ENCODE measurements around the gene CYFIP1. TPM values are rescaled to one million over a fixed set of nuclear protein-coding genes. Genes with fewer than 3 reads are reported as not detected.

CYFIP1 gene
- polyA plus RNA-seq, 2 of the 4 experiments (the other 2 are of a cell fraction), result 68.2 to 69.4 TPM

GRCh38 chr15:22880068-22880980 lies 99.8 kb downstream of the CYFIP1 start:
- DNase-seq (ENCODE audit: low read depth in 1 of 2, low spot score in 1 of 2) (no peak), ATAC-seq (no peak), FAIRE-seq (no peak)
- CTCF ChIA-PET, result interaction anchor here (0.6 kb wide), 1 partner anchor 15 kb away, joined by 3 read pairs; no protein-coding TSS in a partner anchor
- TF ChIP-seq TP53 (CRISPR knock-in tag; IDR thresholded peaks at IDR 0.05) (no peak), SMC3 (IDR thresholded peaks at IDR 0.05) (no peak), CTCF (IDR thresholded peaks at IDR 0.05) (no peak), POLR2AphosphoS2 (conservative IDR thresholded peaks at IDR 0.05; ENCODE audit: low read length) (no peak)
- H3K4me2 ChIP-seq, result no peak overlapping the region
- no peaks in the 10 kb centered on the region for H3K4me1 ChIP-seq
- no peak overlapping the region for H3K4me3 ChIP-seq
- no peak overlapping the region for H3K27ac ChIP-seq
- no peaks in the 10 kb centered on the region for H3K9me3 ChIP-seq
- WGBS (ENCODE audit: missing lambda C conversion rate), result 86% methylated on average over 33 of the region's 33 CpGs
- POLR2A ChIA-PET, result no interaction called here

GRCh38 chr15:22878103-22878502 lies 102.1 kb downstream of the CYFIP1 start:
- ChIA-PET CTCF (interaction anchor here (0.6 to 1.4 kb wide), 4 partner anchors 26 to 95 kb away, joined by 3 to 4 read pairs (median 4); no protein-coding TSS in a partner anchor), POLR2A (no interaction called here)
- Histone ChIP-seq H3K27ac (no peak overlapping the region), H3K9me3 (no peaks in the 10 kb centered on the region), H3K4me3 (no peak overlapping the region), H3K4me1 (no peaks in the 10 kb centered on the region), H3K4me2 (no peak overlapping the region)
- FAIRE-seq (no peak), DNase-seq (ENCODE audit: low read depth in 1 of 2, low spot score in 1 of 2) (no peak), ATAC-seq (no peak)
- 85% methylated on average over 10 of the region's 10 CpGs for WGBS (ENCODE audit: missing lambda C conversion rate)
- TF ChIP-seq PBX3 (IDR thresholded peaks at IDR 0.05), result no peak
- no peak for TF ChIP-seq RAD21 (conservative IDR thresholded peaks at IDR 0.05 in 1 of 2, IDR thresholded peaks at IDR 0.05 in 1 of 2)
- TF ChIP-seq HEYL (CRISPR knock-in tag; IDR thresholded peaks at IDR 0.05), result no peak
- TF ChIP-seq CBX8 (IDR thresholded peaks at IDR 0.05), result no peak
- TF ChIP-seq BHLHE40 (IDR thresholded peaks at IDR 0.05; ENCODE audit: low read depth, low read length), result no peak
- no peak for TF ChIP-seq ESRRA (IDR thresholded peaks at IDR 0.05; ENCODE audit: borderline replicate concordance, low read length)
- TF ChIP-seq ZFP36 (IDR thresholded peaks at IDR 0.05; ENCODE audit: borderline replicate concordance, partially characterized antibody), result no peak
- no peak for TF ChIP-seq FOSL2 (IDR thresholded peaks at IDR 0.05)
- TF ChIP-seq FOSL2 (CRISPR knock-in tag; IDR thresholded peaks at IDR 0.05), result no peak

GRCh38 chr15:22877607-22878006 lies 102.6 kb downstream of the CYFIP1 start:
- no peak for FAIRE-seq

GRCh38 chr15:22877117-22877516 lies 103.1 kb downstream of the CYFIP1 start:
- POLR2A ChIA-PET, result no interaction called here
- WGBS (ENCODE audit: missing lambda C conversion rate), result 96% methylated on average over 5 of the region's 5 CpGs
- CTCF ChIA-PET, result interaction anchor here (1.4 kb wide), 1 partner anchor 27 kb away, joined by 4 read pairs; no protein-coding TSS in a partner anchor
- DNase-seq (ENCODE audit: low read depth in 1 of 2, low spot score in 1 of 2) (no peak), FAIRE-seq (no peak), ATAC-seq (no peak)
- Histone ChIP-seq H3K4me3 (no peak overlapping the region), H3K27ac (no peak overlapping the region), H3K4me1 (no peaks in the 10 kb centered on the region), H3K4me2 (no peak overlapping the region), H3K9me3 (no peaks in the 10 kb centered on the region)
- TF ChIP-seq PHF8 (IDR thresholded peaks at IDR 0.05; ENCODE audit: borderline replicate concordance, low read depth) (no peak), CBX2 (IDR thresholded peaks at IDR 0.05; ENCODE audit: borderline replicate concordance, low read depth) (no peak), E2F6 (IDR thresholded peaks at IDR 0.05; ENCODE audit: borderline replicate concordance, low read depth) (no peak), EHMT2 (IDR thresholded peaks at IDR 0.05; ENCODE audit: low read depth) (no peak), REST (IDR thresholded peaks at IDR 0.05) (no peak)

More at GRCh38 chr15:22877607-22878006, 102.6 kb downstream of the CYFIP1 start:
- no peaks in the 10 kb centered on the region for H3K4me1 ChIP-seq
- no peaks in the 10 kb centered on the region for H3K9me3 ChIP-seq
- H3K4me2 ChIP-seq, result no peak overlapping the region
- ATAC-seq (peak in 1 of 2 experiments; percentile 36; a peak in 3 of 6 replicates), DNase-seq (ENCODE audit: low read depth in 1 of 2, low spot score in 1 of 2) (no peak)
- no peak overlapping the region for H3K4me3 ChIP-seq
- no peak for TF ChIP-seq TFCP2L1 (CRISPR knock-in tag; IDR thresholded peaks at IDR 0.05)
- no peak for TF ChIP-seq MAFK (IDR thresholded peaks at IDR 0.05; ENCODE audit: partially characterized antibody)
- no peak for TF ChIP-seq MYC (IDR thresholded peaks at IDR 0.05; ENCODE audit: borderline replicate concordance, low read length)
- no peak for TF ChIP-seq NPAS2 (CRISPR knock-in tag; IDR thresholded peaks at IDR 0.05; ENCODE audit: borderline replicate concordance)
- TF ChIP-seq TP53 (CRISPR knock-in tag; IDR thresholded peaks at IDR 0.05), result no peak
- H3K27ac ChIP-seq, result no peak overlapping the region
- ChIA-PET POLR2A (no interaction called here), CTCF (interaction anchor here (1.4 kb wide), 1 partner anchor 26 kb away, joined by 4 read pairs; no protein-coding TSS in a partner anchor)
- WGBS (ENCODE audit: missing lambda C conversion rate), result 95% methylated on average over 8 of the region's 8 CpGs
